ENCODE results near the gene RAB8A. TPM values are rescaled to one million over a fixed set of nuclear protein-coding genes. Genes with fewer than 3 reads are reported as not detected.
A peak's percentile ranks its signal among the peaks of the same experiment; 100 is the strongest.

Gene RAB8A
- total and polyA plus RNA-seq, 9 of the 15 experiments (the other 6 are each of a cell fraction or from before 2014, with no cell fraction given), result 11.2 to 102 (median 53.2) TPM

- TF ChIP-seq, protein P1, sequence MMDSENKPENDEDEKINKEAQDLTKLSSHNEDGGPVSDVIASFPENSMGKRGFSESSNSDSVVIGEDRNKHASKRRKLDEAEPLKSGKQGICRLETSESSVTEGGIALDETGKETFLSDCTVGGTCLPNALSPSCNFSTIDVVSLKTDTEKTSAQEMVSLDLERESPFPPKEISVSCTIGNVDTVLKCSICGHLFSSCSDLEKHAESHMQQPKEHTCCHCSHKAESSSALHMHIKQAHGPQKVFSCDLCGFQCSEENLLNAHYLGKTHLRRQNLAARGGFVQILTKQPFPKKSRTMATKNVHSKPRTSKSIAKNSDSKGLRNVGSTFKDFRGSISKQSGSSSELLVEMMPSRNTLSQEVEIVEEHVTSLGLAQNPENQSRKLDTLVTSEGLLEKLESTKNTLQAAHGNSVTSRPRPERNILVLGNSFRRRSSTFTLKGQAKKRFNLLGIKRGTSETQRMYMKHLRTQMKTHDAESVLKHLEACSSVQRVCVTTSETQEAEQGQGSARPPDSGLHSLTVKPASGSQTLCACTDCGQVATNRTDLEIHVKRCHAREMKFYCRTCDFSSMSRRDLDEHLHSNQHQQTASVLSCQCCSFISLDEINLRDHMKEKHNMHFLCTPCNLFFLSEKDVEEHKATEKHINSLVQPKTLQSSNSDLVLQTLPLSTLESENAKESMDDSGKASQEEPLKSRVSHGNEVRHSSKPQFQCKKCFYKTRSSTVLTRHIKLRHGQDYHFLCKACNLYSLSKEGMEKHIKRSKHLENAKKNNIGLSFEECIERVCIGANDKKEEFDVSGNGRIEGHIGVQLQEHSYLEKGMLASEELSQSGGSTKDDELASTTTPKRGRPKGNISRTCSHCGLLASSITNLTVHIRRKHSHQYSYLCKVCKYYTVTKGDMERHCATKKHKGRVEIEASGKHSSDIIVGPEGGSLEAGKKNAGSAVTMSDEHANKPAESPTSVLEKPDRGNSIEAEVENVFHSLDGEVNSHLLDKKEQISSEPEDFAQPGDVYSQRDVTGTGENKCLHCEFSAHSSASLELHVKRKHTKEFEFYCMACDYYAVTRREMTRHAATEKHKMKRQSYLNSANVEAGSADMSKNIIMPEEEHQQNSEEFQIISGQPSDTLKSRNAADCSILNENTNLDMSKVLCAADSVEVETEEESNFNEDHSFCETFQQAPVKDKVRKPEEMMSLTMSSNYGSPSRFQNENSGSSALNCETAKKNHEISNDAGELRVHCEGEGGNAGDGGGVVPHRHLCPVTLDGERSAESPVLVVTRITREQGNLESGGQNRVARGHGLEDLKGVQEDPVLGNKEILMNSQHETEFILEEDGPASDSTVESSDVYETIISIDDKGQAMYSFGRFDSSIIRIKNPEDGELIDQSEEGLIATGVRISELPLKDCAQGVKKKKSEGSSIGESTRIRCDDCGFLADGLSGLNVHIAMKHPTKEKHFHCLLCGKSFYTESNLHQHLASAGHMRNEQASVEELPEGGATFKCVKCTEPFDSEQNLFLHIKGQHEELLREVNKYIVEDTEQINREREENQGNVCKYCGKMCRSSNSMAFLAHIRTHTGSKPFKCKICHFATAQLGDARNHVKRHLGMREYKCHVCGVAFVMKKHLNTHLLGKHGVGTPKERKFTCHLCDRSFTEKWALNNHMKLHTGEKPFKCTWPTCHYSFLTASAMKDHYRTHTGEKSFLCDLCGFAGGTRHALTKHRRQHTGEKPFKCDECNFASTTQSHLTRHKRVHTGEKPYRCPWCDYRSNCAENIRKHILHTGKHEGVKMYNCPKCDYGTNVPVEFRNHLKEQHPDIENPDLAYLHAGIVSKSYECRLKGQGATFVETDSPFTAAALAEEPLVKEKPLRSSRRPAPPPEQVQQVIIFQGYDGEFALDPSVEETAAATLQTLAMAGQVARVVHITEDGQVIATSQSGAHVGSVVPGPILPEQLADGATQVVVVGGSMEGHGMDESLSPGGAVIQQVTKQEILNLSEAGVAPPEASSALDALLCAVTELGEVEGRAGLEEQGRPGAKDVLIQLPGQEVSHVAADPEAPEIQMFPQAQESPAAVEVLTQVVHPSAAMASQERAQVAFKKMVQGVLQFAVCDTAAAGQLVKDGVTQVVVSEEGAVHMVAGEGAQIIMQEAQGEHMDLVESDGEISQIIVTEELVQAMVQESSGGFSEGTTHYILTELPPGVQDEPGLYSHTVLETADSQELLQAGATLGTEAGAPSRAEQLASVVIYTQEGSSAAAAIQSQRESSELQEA (IDR thresholded peaks at IDR 0.05; ENCODE audit: low read depth), result no peak
- TF ChIP-seq, protein P2, sequence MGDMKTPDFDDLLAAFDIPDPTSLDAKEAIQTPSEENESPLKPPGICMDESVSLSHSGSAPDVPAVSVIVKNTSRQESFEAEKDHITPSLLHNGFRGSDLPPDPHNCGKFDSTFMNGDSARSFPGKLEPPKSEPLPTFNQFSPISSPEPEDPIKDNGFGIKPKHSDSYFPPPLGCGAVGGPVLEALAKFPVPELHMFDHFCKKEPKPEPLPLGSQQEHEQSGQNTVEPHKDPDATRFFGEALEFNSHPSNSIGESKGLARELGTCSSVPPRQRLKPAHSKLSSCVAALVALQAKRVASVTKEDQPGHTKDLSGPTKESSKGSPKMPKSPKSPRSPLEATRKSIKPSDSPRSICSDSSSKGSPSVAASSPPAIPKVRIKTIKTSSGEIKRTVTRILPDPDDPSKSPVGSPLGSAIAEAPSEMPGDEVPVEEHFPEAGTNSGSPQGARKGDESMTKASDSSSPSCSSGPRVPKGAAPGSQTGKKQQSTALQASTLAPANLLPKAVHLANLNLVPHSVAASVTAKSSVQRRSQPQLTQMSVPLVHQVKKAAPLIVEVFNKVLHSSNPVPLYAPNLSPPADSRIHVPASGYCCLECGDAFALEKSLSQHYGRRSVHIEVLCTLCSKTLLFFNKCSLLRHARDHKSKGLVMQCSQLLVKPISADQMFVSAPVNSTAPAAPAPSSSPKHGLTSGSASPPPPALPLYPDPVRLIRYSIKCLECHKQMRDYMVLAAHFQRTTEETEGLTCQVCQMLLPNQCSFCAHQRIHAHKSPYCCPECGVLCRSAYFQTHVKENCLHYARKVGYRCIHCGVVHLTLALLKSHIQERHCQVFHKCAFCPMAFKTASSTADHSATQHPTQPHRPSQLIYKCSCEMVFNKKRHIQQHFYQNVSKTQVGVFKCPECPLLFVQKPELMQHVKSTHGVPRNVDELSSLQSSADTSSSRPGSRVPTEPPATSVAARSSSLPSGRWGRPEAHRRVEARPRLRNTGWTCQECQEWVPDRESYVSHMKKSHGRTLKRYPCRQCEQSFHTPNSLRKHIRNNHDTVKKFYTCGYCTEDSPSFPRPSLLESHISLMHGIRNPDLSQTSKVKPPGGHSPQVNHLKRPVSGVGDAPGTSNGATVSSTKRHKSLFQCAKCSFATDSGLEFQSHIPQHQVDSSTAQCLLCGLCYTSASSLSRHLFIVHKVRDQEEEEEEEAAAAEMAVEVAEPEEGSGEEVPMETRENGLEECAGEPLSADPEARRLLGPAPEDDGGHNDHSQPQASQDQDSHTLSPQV (IDR thresholded peaks at IDR 0.05), result no peak
- TF ChIP-seq RNF219 (CRISPR knock-in tag; IDR thresholded peaks at IDR 0.05) (no peak), SMARCA5 (IDR thresholded peaks at IDR 0.05) (peak; percentile 100), HDAC8 (tag; IDR thresholded peaks at IDR 0.05) (no peak), ZNF121 (CRISPR knock-in tag; conservative IDR thresholded peaks at IDR 0.05) (0 out of 2 replicates have a peak, but pooled peaks have one; percentile 7), IRF9 (tag; IDR thresholded peaks at IDR 0.05) (no peak), ZBTB8A (IDR thresholded peaks at IDR 0.05; ENCODE audit: partially characterized antibody) (no peak)
- TF ChIP-seq, protein P3, sequence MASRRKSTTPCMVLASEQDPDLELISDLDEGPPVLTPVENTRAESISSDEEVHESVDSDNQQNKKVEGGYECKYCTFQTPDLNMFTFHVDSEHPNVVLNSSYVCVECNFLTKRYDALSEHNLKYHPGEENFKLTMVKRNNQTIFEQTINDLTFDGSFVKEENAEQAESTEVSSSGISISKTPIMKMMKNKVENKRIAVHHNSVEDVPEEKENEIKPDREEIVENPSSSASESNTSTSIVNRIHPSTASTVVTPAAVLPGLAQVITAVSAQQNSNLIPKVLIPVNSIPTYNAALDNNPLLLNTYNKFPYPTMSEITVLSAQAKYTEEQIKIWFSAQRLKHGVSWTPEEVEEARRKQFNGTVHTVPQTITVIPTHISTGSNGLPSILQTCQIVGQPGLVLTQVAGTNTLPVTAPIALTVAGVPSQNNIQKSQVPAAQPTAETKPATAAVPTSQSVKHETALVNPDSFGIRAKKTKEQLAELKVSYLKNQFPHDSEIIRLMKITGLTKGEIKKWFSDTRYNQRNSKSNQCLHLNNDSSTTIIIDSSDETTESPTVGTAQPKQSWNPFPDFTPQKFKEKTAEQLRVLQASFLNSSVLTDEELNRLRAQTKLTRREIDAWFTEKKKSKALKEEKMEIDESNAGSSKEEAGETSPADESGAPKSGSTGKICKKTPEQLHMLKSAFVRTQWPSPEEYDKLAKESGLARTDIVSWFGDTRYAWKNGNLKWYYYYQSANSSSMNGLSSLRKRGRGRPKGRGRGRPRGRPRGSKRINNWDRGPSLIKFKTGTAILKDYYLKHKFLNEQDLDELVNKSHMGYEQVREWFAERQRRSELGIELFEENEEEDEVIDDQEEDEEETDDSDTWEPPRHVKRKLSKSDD (conservative IDR thresholded peaks at IDR 0.05; ENCODE audit: low read length), result no peak
These were observed 45.0 kb upstream of the RAB8A start (continued) for GRCh38 chr19:16066611-16067104.
